Left ventricle myocardium superior (tissue), 1 donor: ENCODE results near the gene SLCO4A1. TPM values are rescaled to one million over a fixed set of nuclear protein-coding genes. Genes with fewer than 3 reads are reported as not detected.

Experiments
- ATAC-seq: fragments of 200-7000 bp; cut with Tn5 transposase; one replicate; pipeline ENCODE4 v1.9.1; 2020; ENCODE audit warnings: mild to moderate bottlenecking, moderate library complexity
- DNase-seq: peaks from one replicate; pipeline ENCODE4 v3.0.0-alpha.2; 2020
- intact Hi-C: fragments of 100-400 bp; cut with micrococcal nuclease; formaldehyde crosslinking; loops from one replicate; pipeline ENCODE4 v1.11.0; 2022
- total RNA-seq: library from RNA; stranded (reverse); fragmentation: NEBNext Ultra II Directional; extraction: Animal tissue kit (Norgen Biotek cat#: 25700); gene quantifications from one replicate; pipeline ENCODE4 v1.2.1, GENCODE V29; 2021
- donor health status: DM: no; HTN: yes; CAD: no; lungs with severe emphysema.

SLCO4A1 gene
- total RNA-seq, 1 donor from 2014 or later = 9.4 TPM

GRCh38 chr20:62702895-62703852 is 60.9 kb downstream of the SLCO4A1 start:
- intact Hi-C loops = no loop called here
- DNase-seq = peak; percentile 12
- no peak for ATAC-seq

- intact Hi-C loops = no loop called here
- peak; percentile 19 for ATAC-seq
These were observed 61.5 kb downstream of the SLCO4A1 start for GRCh38 chr20:62703853-62704228.

GRCh38 chr20:62704341-62704948 is 62.1 kb downstream of the SLCO4A1 start:
- peak; percentile 83 for ATAC-seq
- intact Hi-C loops = no loop called here

More at GRCh38 chr20:62703853-62704228, 61.5 kb downstream of the SLCO4A1 start:
- peak; percentile 33 for DNase-seq

GRCh38 chr20:62705627-62706026 is 63.3 kb downstream of the SLCO4A1 start:
- DNase-seq = peak; percentile 24
- ATAC-seq = no peak

More at GRCh38 chr20:62704341-62704948, 62.1 kb downstream of the SLCO4A1 start:
- peak; percentile 87 for DNase-seq

GRCh38 chr20:62706344-62706743 is 64.0 kb downstream of the SLCO4A1 start:
- intact Hi-C loops = no loop called here

More at GRCh38 chr20:62705627-62706026, 63.3 kb downstream of the SLCO4A1 start:
- intact Hi-C loops = no loop called here

GRCh38 chr20:62706857-62707256 is 64.6 kb downstream of the SLCO4A1 start:
- no peak for ATAC-seq
- no peak for DNase-seq
- intact Hi-C loops = no loop called here

More at GRCh38 chr20:62706344-62706743, 64.0 kb downstream of the SLCO4A1 start:
- ATAC-seq = no peak
- DNase-seq = peak; percentile 19

GRCh38 chr20:62707276-62707920 is 65.1 kb downstream of the SLCO4A1 start:
- ATAC-seq = no peak
- intact Hi-C loops = no loop called here
- DNase-seq = peak; percentile 15

GRCh38 chr20:62707921-62708521 is 65.7 kb downstream of the SLCO4A1 start:
- no peak for ATAC-seq
- intact Hi-C loops = no loop called here
- peak; percentile 17 for DNase-seq

- intact Hi-C loops = no loop called here
- no peak for ATAC-seq
- peak; percentile 24 for DNase-seq
These were observed 66.6 kb downstream of the SLCO4A1 start, which contains the start of gene NTSR1 for GRCh38 chr20:62708591-62709536. TSS of gene NTSR1 (plus strand) at chr20:62708836. CDS start at chr20:62709208, 372 bp downstream.

GRCh38 chr20:62709537-62709905 is 67.2 kb downstream of the SLCO4A1 start:
- peak; percentile 23 for DNase-seq
- ATAC-seq = no peak
- intact Hi-C loops = no loop called here

- ATAC-seq = no peak
- peak; percentile 13 for DNase-seq
- intact Hi-C loops = no loop called here
These were observed 68.0 kb downstream of the SLCO4A1 start for GRCh38 chr20:62710221-62710885.

GRCh38 chr20:62710886-62711702 is 68.8 kb downstream of the SLCO4A1 start:
- ATAC-seq = no peak
- peak; percentile 18 for DNase-seq
- intact Hi-C loops = no loop called here

GRCh38 chr20:62711703-62712101 is 69.4 kb downstream of the SLCO4A1 start:
- intact Hi-C loops = no loop called here
- ATAC-seq (no peak), DNase-seq (peak; percentile 40)

- no peak for ATAC-seq
- intact Hi-C loops = no loop called here
- peak; percentile 13 for DNase-seq
These were observed 70.3 kb downstream of the SLCO4A1 start for GRCh38 chr20:62712606-62713005.

- no peak for ATAC-seq
- intact Hi-C loops = no loop called here
- DNase-seq = no peak
These were observed 71.7 kb downstream of the SLCO4A1 start for GRCh38 chr20:62714006-62714405.

GRCh38 chr20:62714799-62715198 is 72.5 kb downstream of the SLCO4A1 start:
- intact Hi-C loops = no loop called here
- ATAC-seq (no peak), DNase-seq (no peak)

GRCh38 chr20:62715201-62715600 is 72.9 kb downstream of the SLCO4A1 start:
- intact Hi-C loops = no loop called here

More at GRCh38 chr20:62715201-62715600, 72.9 kb downstream of the SLCO4A1 start:
- DNase-seq = peak; percentile 21
- no peak for ATAC-seq
